HG03378 (cell line): Measurements from ENCODE around the gene KIF5A.
"Not testable (repeated sequence)": the region's sequence is repeated elsewhere in the genome, so short reads cannot be mapped to it uniquely, and the experiment has no call there.

Source experiments
- ATAC-seq: cut with Tn5 transposase; IDR thresholded peaks from one replicate; pipeline ENCODE4 v1.9.1; 2021; ENCODE audit warnings: mild to moderate bottlenecking, moderate library complexity; ENCODE audit not compliant: unreplicated experiment

KIF5A gene

DNA sequence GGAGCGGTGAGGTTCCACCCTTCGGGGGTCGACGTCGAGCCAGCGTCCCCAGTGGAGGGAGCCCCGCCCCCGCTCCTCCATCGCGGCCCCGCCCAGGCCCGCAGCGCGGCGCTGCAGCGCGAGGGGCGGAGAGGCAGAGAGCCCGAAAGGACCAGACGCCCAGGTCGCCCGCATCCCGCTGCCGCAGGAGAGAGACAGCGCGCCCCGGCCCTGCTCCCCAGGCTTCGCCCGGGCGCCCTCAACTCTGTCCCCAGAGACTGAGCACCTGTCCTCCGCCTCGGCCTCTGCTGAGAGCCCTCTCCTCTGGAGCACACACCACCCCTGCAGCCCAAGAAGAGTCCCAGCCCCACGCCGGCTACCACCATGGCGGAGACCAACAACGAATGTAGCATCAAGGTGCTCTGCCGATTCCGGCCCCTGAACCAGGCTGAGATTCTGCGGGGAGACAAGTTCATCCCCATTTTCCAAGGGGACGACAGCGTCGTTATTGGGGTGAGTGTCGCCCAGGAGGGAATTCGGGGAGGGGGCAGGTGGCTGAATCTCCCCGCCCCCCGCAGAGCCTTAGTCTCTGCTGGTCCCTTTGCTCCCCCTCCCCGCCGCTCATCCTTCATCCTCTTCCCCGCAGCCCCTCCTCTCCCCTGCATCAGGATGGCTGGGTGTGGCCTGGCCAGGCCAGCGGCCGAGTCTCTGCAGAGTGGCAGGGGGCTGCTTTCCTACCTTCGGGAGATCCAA is at the start of gene KIF5A:
Gene KIF5A (plus strand): TSS at position 136 of the 732 bp plus-strand sequence. CDS start 228 bp downstream, at position 364.
- no peak for ATAC-seq

DNA sequence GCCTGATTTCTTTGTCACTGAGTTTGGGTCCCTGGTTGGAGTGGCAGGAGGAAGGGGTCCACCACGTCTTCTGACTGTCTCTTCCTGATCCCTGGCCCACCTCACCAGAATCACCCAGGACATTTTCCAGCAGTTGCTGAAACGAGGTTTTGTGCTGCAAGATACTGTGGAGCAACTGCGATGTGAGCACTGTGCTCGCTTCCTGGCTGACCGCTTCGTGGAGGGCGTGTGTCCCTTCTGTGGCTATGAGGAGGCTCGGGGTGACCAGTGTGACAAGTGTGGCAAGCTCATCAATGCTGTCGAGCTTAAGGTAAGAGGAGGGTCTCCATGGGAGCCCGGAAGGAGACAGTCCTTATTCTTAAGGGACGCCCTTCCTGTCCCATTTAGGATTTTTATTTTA is 49.6 kb upstream of the KIF5A start:
- no peak for ATAC-seq

DNA sequence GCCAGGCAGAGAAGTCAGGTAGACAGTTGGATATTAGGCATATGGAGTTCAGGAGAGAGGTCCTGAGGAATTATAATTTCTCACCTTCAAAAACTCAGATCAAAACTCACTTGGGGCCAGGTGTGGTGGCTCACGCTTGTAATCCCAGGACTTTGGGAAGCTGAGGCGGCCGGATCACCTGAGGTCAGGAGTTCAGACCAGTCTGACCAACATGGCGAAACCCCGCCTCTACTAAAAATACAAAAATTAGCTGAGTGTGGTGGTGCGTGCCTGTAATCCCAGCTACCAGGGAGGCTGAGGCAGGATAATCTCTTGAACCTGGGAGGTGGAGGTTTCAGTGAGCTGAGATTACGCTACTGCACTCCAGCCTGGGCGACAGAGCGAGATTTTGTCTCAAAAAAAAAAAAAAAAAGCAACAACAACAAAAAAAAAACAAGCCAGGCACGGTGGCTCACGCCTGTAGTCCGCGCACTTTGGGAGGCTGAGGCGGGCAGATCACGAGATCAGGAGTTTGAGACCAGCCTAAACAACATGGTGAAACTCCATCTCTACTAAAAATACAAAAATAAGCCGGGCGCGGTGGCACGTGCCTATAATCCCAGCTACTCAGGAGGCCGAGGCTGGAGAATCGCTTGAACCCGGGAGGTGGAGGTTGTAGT is 47.4 kb upstream of the KIF5A start:
- not testable (repeated sequence) for ATAC-seq

DNA sequence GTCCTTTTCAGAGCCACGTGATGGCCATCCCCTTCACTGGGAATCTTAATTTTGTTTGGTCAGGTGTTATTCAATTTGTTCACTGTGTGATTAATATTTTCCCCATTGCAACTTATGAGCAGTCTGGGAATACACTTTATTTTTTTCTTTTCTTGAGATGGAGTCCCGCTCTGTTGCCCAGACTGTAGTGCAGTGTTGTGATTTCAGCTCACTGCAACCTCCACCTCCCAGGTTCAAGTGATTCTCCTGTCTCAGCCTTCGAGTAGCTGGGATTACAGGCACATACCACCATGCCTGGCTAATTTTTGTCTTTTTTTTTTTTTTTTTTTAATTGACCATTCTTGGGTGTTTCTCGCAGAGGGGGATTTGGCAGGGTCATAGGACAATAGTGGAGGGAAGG is 43.3 kb upstream of the KIF5A start:
- not testable (repeated sequence) for ATAC-seq

DNA sequence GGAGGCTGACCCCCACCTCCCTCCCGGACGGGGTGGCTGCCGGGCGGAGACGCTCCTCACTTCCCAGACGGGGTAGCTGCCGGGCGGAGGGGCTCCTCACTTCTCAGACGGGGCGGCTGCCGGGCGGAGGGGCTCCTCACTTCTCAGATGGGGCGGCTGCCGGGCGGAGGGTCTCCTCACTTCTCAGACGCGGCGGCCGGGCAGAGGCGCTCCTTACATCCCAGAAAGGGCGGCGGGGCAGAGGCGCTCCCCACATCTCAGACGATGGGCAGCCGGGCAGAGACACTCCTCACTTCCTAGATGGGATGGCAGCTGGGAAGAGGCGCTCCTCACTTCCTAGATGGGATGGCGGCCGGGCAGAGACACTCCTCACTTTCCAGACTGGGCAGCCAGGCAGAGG is 42.0 kb upstream of the KIF5A start:
- not testable (repeated sequence) for ATAC-seq

DNA sequence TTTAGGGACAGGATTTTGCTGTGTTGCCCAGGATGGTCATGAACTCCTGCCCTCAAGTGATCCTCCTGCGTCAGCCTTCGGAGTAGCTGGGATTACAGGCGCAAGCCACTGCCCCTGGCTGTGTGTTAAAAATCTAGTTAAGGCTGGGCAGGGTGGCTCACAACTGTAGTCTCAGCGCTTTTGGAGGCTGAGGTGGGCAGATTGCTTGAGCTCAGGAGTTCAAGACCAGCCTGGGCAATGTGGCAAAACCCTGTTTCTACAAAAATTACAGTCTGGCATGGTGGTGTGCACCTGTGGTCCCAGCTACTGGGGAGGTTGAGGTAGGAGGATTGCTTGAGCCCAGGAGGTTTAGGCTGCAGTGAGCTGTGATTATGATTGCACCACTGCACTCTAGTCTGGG is 38.7 kb upstream of the KIF5A start:
- ATAC-seq, result no peak

DNA sequence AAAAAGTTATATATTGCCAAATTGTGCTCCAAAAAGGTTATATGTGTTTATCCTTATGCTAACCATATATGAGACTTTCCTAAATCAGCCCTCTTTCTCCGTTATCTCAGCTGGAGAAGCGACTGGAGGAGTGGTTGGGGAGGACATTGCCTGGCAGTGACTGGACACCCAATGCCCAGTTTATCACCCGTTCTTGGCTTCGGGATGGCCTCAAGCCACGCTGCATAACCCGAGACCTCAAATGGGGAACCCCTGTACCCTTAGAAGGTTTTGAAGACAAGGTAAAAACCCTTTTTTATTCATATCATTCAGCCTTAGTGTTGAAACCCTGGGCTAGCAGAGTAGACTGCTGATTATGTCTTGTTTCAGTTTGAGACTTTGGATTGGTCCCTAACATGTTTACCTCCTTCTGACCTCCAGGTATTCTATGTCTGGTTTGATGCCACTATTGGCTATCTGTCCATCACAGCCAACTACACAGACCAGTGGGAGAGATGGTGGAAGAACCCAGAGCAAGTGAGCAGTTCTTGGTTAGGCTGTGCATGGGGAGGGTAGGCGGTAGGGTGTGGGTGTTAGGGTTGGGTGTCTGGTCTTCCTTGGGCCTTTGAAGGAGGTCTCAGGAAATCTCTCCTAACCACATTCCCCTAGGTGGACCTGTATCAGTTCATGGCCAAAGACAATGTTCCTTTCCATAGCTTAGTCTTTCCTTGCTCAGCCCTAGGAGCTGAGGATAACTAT is 38.1 kb upstream of the KIF5A start:
- no peak for ATAC-seq

DNA sequence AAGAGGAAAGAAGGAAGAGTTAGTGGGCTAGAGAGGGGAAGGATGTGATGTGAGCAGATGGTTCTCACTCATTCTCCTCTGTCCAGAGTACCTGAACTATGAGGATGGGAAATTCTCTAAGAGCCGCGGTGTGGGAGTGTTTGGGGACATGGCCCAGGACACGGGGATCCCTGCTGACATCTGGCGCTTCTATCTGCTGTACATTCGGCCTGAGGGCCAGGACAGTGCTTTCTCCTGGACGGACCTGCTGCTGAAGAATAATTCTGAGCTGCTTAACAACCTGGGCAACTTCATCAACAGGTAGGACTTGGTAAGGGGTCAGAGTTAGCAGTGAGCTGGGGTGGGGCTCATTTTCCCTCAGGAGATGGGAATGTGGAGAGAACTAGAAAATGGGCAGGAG is 37.2 kb upstream of the KIF5A start:
- no peak for ATAC-seq

DNA sequence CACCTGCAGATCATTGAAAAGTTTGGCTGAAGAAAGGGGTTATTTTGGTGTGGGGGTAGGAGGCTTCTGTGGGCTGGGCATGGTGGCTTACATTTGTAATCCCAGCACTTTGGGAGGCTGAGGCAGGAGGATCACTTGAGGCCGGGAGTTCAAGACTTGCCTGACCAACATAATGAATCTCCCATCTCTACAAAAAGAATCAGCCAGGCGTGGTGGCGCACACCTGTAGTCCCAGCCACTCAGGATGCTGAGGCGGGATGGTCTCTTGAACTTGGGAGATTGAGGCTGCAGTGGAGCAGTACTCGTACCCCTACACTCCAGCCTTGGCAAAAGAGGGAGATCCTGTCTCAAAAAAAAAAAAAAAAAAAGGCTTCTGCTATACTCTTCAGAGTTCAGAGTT is 36.6 kb upstream of the KIF5A start:
- no peak for ATAC-seq

DNA sequence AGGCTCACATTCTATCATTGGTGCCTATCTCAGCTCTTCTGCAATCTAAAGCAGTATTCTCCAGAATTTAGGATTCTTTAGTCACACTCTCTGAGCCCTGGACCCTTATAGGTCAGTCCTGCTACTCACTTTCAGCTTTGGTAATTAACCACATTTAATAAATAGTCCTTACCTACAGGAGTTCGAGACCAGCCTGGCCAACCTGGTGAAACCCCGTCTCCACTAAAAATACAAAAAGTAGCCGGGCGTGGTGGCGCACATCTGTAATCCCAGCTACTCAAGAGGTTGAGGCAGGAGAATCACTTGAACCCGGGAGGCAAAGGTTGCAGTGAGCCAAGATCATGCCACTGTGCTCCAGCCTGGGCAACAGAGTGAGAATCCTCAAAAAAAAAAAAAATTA is 36.2 kb upstream of the KIF5A start:
- not testable (repeated sequence) for ATAC-seq

DNA sequence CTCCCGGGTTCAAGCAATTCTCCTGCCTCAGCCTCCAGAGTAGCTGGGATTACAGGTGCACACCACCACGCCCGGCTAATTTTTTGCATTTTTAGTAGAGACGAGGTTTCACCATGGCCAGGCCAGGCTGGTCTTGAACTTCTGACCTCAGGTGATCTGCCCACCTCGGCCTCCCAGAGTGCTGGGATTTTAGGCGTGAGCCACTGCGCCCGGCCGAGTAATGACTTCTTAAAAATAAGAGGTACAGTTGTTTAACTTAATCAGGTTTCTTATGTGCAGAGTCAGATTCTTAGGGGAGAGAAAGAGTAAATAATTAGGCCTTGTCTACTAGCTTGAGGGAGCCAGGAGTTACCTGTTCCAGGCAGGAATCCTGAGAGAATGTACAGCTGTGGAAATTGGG is 35.6 kb upstream of the KIF5A start:
- ATAC-seq, result not testable (repeated sequence)

DNA sequence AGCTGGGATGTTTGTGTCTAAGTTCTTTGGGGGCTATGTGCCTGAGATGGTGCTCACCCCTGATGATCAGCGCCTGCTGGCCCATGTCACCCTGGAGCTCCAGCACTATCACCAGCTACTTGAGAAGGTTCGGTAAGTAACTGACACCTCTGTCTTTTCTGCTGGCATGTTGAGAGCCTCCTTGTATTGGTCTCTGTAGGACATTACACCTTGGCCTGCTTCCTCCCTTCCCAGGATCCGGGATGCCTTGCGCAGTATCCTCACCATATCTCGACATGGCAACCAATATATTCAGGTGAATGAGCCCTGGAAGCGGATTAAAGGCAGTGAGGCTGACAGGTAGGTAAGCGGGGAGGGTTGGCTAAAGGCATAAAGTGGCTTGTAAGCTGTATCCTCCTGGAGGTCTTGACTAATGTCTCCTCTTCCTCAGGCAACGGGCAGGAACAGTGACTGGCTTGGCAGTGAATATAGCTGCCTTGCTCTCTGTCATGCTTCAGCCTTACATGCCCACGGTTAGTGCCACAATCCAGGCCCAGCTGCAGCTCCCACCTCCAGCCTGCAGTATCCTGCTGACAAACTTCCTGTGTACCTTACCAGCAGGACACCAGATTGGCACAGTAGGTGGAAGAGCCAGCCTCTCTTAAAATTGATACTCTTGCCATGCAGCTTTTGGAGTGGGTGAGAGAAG is 35.0 kb upstream of the KIF5A start:
- no peak for ATAC-seq

DNA sequence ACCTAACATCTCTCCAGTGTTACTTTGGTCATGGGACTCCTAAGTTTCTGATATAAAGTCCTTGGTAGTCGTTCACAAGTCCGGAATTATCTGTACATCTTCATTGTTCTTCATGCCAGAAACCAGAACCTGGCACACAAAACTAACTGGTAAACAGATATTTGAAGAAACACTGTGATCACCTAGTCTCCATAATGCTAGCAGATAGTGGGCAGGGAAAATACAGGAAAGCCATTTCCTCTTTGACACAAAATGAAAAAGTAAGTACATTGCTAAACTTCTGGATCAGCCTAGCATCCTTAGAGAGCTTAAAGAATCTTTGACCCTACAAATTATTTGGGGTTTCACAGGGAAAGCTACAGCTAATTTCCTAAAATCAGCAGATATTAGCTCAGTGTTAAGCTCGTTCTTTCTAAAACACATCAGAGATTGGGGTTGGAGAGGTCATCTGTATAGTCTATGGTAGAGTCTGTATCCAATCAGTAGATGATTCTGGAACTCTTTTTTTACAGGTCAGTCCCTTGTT is 34.4 kb upstream of the KIF5A start:
- no peak for ATAC-seq

DNA sequence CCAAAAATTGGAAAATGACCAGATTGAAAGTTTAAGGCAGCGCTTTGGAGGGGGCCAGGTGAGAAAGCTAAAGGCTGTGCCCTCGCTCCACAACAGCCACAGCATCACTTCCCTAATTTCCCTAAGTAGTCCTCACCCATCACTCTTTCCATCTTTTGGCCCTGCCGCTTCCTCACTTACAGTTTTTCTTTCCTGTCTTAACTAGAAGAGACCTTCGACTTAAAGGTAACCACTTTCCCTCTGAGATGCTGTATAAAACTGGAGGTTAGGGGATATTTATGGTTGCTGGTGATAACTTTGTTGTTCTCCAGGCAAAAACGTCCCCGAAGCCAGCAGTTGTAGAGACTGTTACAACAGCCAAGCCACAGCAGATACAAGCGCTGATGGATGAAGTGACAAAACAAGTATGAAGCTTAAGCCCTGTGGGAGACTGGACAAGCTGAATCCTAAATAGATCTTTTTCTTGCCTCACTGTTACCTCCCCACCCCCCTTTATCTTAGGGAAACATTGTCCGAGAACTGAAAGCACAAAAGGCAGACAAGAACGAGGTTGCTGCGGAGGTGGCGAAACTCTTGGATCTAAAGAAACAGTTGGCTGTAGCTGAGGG is 33.8 kb upstream of the KIF5A start:
- ATAC-seq, result no peak

DNA sequence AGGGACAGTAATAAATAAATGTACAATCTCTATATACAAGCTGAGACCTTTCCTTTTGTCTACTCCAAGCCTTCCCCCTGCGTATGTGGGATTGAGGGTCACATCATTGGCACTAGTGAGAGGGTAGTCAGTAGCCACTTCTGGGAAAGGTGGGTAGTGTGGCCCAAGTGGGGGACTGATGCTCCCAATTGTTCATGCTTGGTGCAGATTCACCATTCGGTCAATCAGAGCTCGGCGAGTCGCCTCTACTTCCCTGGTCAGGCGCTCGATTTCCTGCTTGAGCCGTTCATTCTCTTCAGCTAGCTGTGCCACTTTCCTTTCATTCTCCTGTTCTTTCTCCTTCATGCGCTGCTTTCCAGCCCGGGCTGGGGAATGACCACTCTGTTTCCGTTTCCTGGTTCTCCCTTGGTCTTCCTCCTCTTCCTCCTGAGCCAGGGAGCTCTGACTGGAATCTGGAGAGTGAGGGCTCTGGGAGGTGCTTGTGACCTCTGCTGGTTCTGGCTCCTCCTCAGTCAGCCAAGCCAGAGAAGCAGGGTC is 33.2 kb upstream of the KIF5A start:
- no peak for ATAC-seq

DNA sequence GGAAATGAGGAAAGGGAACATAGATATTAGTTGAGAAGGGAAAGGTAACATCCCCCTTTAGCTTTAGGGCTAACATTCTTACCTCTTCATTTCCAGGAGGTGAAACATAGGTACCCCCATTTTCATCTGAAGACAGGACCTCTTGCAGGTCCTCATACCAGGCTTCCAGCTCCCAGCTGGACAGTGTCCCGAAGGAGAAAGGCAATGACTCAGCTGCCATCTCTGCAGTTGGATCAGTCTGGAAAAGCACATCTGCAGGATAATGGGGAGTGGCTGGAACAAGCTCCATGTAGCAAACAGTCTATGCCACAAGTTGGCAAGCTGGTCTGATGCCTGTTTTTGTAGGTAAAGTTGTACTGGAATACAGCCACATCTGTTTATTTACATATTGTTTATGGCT is 32.7 kb upstream of the KIF5A start:
- ATAC-seq, result no peak

DNA sequence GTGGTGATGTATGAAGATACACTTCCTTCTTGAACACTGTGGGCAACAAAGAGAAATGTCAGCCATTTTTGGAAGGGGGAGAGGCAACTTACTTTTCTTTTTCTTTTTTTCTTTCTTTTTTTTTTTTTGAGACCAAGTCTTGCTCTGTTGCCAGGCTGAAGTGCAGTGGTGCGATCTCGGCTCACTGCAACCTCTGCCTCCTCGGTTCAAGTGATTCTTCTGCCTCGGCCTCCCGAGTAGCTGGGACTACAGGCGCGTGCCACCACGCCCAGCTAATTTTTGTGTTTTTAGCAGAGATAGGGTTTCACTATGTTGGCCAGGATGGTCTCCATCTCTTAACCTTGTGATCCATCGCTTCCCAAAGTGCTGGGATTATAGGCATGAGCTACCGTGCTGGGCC is 32.1 kb upstream of the KIF5A start:
- not testable (repeated sequence) for ATAC-seq

DNA sequence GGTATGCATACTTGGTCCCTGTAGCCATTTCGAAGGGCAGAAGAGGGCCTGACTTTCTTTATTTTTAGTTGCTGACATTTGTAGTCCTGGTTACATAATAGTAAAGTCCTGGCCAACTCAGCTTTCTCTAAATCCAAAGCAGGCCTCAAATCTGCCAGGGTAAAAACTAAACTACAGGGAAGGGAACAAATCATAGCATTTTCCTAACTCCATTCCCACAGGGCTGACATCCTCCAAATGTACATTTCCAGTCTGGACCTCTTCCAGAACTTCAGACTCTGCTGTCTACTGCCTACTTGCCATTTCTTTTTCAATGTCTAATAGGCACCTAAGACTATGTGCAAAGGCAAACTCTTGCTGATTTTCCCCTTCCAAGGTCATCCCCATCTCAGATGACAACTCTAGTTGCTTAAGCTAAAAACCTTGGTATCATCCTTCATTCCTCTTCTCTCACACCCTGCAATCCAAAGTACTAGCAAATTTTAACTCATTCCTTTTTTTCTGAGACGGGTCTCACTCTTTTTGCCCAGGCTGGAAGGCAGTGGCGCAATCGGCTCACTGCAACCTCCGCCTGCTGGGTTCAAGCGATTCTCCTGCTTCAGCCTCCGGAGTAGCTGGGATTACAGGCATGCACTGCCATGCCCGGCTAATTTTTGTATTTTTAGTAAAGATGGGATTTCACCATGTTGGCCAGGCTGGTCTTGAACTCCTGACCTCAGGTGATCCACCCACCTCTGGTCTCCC is 31.5 kb upstream of the KIF5A start:
- no peak for ATAC-seq

DNA sequence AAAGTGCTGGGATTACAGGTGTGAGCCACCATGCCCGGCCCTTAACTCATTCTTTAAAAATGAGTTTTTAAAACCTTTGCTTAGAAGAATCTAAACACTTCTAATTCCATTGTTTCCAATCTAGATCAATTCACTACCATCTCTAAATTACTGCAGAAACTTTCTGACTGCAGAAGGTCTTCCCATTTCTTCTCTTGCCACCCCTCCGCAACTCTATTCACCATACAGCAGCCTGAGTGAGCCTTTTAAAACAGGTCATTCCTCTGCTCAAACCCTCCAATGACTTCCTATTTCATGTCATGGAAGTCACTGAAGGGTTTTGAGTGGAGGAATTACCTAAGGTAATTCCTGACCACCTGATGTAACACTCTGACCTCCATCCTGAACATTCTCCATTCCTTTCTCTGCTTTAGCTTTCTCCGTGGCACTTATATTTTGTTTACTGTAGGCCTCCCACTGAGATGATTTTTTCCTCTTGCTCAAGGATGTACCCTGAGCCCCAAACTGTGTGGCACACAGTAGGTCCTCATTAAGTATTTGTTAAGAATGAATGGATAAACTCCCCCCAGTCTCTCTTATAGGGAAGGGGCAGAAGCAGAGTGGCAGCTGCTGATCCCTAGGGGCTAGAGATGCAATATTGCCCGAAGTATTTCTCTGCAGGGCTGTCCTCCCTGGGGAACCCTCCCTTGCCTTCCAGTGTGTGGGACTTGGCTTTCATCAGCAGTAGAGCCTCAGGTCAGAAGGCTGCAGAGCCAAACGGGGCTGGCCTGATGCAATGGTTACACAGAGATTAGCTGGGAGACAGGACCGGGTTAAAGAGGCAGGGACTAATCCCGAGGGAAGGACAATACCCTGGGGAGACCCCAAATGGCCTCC is 30.7 kb upstream of the KIF5A start:
- no peak for ATAC-seq
